HepG2 (cell line): ENCODE data around the gene NME2. TPM values are rescaled to one million over a fixed set of nuclear protein-coding genes. Genes with fewer than 3 reads are reported as not detected.

Experiments
- E2F5 ChIP-seq: sonication (generic); formaldehyde crosslinking; conservative IDR thresholded peaks from 2 replicates; pipeline ENCODE4 v1.4.0; 2020; ENCODE audit warnings: missing genetic modification reagents
- EEA1 ChIP-seq: sonication (generic); formaldehyde crosslinking; IDR thresholded peaks from 2 replicates; pipeline ENCODE4 v1.5.1; 2020; ENCODE audit warnings: mild to moderate bottlenecking, missing genetic modification reagents, borderline replicate concordance
- ELF1 ChIP-seq: sonication (generic); formaldehyde crosslinking; IDR thresholded peaks from 2 replicates; pipeline ENCODE4 v1.4.0; 2020; ENCODE audit warnings: missing genetic modification reagents
- HIVEP1 ChIP-seq: sonication (generic); formaldehyde crosslinking; IDR thresholded peaks from 2 replicates; pipeline ENCODE4 v1.4.0; 2020; ENCODE audit warnings: mild to moderate bottlenecking, missing genetic modification reagents
- HNRNPLL ChIP-seq: fragments of 200-400 bp; formaldehyde crosslinking; IDR thresholded peaks from 2 replicates; pipeline ENCODE4 v1.6.1; 2017; ENCODE audit warnings: mild to moderate bottlenecking, low read depth, low read length; ENCODE audit not compliant: poor library complexity, severe bottlenecking
- ISX ChIP-seq: sonication (generic); formaldehyde crosslinking; conservative IDR thresholded peaks from 2 replicates; pipeline ENCODE4 v1.5.0; 2020; ENCODE audit warnings: missing genetic modification reagents
- MAFG ChIP-seq: sonication (generic); formaldehyde crosslinking; IDR thresholded peaks from 2 replicates; pipeline ENCODE4 v1.5.1; 2020; ENCODE audit warnings: mild to moderate bottlenecking, missing genetic modification reagents
- RXRA ChIP-seq: sonication (generic); formaldehyde crosslinking; IDR thresholded peaks from 2 replicates; pipeline ENCODE4 v1.5.1; 2020; ENCODE audit warnings: missing genetic modification reagents
- SP4 ChIP-seq: sonication (generic); formaldehyde crosslinking; IDR thresholded peaks from 2 replicates; pipeline ENCODE4 v1.8.1; 2023; ENCODE audit warnings: mild to moderate bottlenecking, missing genetic modification reagents
- SRSF9 ChIP-seq: fragments of 200-400 bp; formaldehyde crosslinking; IDR thresholded peaks from 2 replicates; pipeline ENCODE4 v1.6.1; 2018; ENCODE audit warnings: borderline replicate concordance, mild to moderate bottlenecking, low read depth, low read length; ENCODE audit not compliant: insufficient read depth, poor library complexity, severe bottlenecking
- TEAD3 ChIP-seq: optimal IDR thresholded peaks from 2 replicates; pipeline ENCODE3; 2016; ENCODE audit warnings: borderline replicate concordance
- ZFP82 ChIP-seq: sonication (generic); formaldehyde crosslinking; IDR thresholded peaks from 2 replicates; pipeline ENCODE4 v1.5.1; 2020; ENCODE audit warnings: mild to moderate bottlenecking, missing genetic modification reagents, borderline replicate concordance
- ZKSCAN8 ChIP-seq: IDR thresholded peaks from 2 replicates; pipeline ENCODE4 v1.6.1; 2016; ENCODE audit warnings: borderline replicate concordance, missing genetic modification reagents, missing compliant biosample characterization
- ZNF160 ChIP-seq: sonication (generic); formaldehyde crosslinking; IDR thresholded peaks from 2 replicates; pipeline ENCODE4 v1.8.0; 2022; ENCODE audit warnings: mild to moderate bottlenecking, inconsistent platforms, missing genetic modification reagents
- ZNF33B ChIP-seq: sonication (generic); formaldehyde crosslinking; IDR thresholded peaks from 2 replicates; pipeline ENCODE4 v1.5.1; 2020; ENCODE audit warnings: mild to moderate bottlenecking, missing genetic modification reagents
- ZNF746 ChIP-seq: sonication (generic); formaldehyde crosslinking; IDR thresholded peaks from 2 replicates; pipeline ENCODE4 v1.8.0; 2022; ENCODE audit warnings: mild to moderate bottlenecking, missing genetic modification reagents
- ZNF839 ChIP-seq: sonication (generic); formaldehyde crosslinking; IDR thresholded peaks from 2 replicates; pipeline ENCODE4 v1.4.0; 2020; ENCODE audit warnings: missing genetic modification reagents, mild to moderate bottlenecking, borderline replicate concordance
- ZSCAN30 ChIP-seq: sonication (generic); formaldehyde crosslinking; IDR thresholded peaks from 2 replicates; pipeline ENCODE4 v1.5.0; 2020; ENCODE audit warnings: mild to moderate bottlenecking, missing genetic modification reagents
- polyA plus RNA-seq, 8 experiments: library from polyadenylated mRNA; depleted of rRNA in 3 of 8; stranded (reverse) in 7 of 8; unstranded in 1 of 8; fragments of >200 nt; fragmentation: Illumina TruSeq in 4 of 8; extraction: Trizol in 4 of 8; gene quantifications; 2 replicates each; pipeline versions ENCODE4 v1.2.1 to v1.2.3, GENCODE V29; 2011 to 2016; ENCODE audit warnings: low read depth in 4 of 8, missing spikeins in 1 of 8, mixed read lengths in 1 of 8; ENCODE audit not compliant: insufficient read depth in 1 of 8
- total RNA-seq, 5 experiments: library from RNA; depleted of rRNA; stranded (reverse); fragments of >200 nt; fragmentation: Illumina TruSeq; extraction: Trizol; gene quantifications; 2 replicates each; pipeline ENCODE4 v1.2.3, GENCODE V29; 2016; ENCODE audit warnings: low read depth in 1 of 5
- TF ChIP-seq, protein P1 (sequence below): sonication (generic); formaldehyde crosslinking; IDR thresholded peaks from 2 replicates; pipeline ENCODE4 v1.5.0; 2020; ENCODE audit warnings: mild to moderate bottlenecking, missing genetic modification reagents
- TF ChIP-seq, protein P2 (sequence below): sonication (generic); formaldehyde crosslinking; IDR thresholded peaks from 2 replicates; pipeline ENCODE4 v1.8.0; 2022; ENCODE audit warnings: missing genetic modification reagents, mild to moderate bottlenecking, borderline replicate concordance
- TF ChIP-seq, protein P3 (sequence below): sonication (generic); formaldehyde crosslinking; IDR thresholded peaks from 2 replicates; pipeline ENCODE4 v1.5.0; 2020; ENCODE audit warnings: missing genetic modification reagents
- TF ChIP-seq, protein P4 (sequence below): sonication (generic); formaldehyde crosslinking; IDR thresholded peaks from 2 replicates; pipeline ENCODE4 v1.5.0; 2020; ENCODE audit warnings: missing genetic modification reagents, mild to moderate bottlenecking, borderline replicate concordance

Gene NME2
- total and polyA plus RNA-seq, 2 of the 13 experiments (the other 11 are each of a cell fraction or from before 2014, with no cell fraction given): 790 to 1,213 TPM

DNA sequence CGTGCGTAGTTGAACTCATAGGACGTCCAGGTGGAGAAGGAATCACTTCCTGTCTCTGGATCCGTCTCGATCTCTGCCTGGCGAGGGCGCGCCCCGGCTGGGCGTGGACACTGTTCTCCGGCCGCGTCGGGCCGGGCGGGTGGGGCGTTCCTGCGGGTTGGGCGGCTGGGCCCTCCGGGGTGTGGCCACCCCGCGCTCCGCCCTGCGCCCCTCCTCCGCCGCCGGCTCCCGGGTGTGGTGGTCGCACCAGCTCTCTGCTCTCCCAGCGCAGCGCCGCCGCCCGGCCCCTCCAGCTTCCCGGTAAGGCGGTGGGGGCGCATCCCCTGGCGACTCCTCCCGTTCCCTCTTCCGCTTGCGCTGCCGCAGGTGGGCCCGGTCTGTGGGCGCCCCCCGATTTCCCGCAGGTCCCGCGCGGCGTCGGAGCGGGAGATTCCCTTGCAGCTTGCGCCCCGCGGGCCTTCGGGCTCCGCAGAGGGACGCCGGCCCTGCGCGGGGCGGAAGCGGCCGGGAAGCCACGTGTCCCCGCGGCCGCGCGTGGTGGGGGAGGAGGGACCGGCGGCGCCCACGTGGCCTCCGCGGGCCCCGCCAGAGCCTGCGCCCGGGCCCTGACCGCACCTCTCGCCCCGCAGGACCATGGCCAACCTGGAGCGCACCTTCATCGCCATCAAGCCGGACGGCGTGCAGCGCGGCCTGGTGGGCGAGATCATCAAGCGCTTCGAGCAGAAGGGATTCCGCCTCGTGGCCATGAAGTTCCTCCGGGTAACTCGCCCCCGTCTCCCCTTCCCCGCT lies at the start of gene NME2 (continued):
- TF ChIP-seq, protein P1, sequence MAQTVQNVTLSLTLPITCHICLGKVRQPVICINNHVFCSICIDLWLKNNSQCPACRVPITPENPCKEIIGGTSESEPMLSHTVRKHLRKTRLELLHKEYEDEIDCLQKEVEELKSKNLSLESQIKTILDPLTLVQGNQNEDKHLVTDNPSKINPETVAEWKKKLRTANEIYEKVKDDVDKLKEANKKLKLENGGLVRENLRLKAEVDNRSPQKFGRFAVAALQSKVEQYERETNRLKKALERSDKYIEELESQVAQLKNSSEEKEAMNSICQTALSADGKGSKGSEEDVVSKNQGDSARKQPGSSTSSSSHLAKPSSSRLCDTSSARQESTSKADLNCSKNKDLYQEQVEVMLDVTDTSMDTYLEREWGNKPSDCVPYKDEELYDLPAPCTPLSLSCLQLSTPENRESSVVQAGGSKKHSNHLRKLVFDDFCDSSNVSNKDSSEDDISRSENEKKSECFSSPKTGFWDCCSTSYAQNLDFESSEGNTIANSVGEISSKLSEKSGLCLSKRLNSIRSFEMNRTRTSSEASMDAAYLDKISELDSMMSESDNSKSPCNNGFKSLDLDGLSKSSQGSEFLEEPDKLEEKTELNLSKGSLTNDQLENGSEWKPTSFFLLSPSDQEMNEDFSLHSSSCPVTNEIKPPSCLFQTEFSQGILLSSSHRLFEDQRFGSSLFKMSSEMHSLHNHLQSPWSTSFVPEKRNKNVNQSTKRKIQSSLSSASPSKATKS (CRISPR knock-in tag): no peak
- TF ChIP-seq, protein P2, sequence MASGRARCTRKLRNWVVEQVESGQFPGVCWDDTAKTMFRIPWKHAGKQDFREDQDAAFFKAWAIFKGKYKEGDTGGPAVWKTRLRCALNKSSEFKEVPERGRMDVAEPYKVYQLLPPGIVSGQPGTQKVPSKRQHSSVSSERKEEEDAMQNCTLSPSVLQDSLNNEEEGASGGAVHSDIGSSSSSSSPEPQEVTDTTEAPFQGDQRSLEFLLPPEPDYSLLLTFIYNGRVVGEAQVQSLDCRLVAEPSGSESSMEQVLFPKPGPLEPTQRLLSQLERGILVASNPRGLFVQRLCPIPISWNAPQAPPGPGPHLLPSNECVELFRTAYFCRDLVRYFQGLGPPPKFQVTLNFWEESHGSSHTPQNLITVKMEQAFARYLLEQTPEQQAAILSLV (CRISPR knock-in tag): peak; percentile 52; the same call in 1 of the 2 replicates
- TF ChIP-seq HIVEP1 (CRISPR knock-in tag): peak; percentile 46; the same call in 1 of the 2 replicates
- TF ChIP-seq MAFG (CRISPR knock-in tag): no peak
- peak; percentile 94 for TF ChIP-seq HNRNPLL
- TF ChIP-seq EEA1: peak; percentile 83; the same call in 1 of the 2 replicates
- no peak for TF ChIP-seq ISX (CRISPR knock-in tag)
- peak; percentile 17; the same call in 1 of the 2 replicates for TF ChIP-seq ZFP82
- no peak for TF ChIP-seq TEAD3 (CRISPR knock-in tag)
- TF ChIP-seq ZNF839 (CRISPR knock-in tag): peak; percentile 22; the same call in 1 of the 2 replicates
- TF ChIP-seq, protein P3, sequence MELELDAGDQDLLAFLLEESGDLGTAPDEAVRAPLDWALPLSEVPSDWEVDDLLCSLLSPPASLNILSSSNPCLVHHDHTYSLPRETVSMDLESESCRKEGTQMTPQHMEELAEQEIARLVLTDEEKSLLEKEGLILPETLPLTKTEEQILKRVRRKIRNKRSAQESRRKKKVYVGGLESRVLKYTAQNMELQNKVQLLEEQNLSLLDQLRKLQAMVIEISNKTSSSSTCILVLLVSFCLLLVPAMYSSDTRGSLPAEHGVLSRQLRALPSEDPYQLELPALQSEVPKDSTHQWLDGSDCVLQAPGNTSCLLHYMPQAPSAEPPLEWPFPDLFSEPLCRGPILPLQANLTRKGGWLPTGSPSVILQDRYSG (CRISPR knock-in tag): peak; percentile 50; the same call in 1 of the 2 replicates
- TF ChIP-seq SRSF9: no peak
- peak; percentile 67 for TF ChIP-seq ELF1
- peak; percentile 73; the same call in 1 of the 2 replicates for TF ChIP-seq ZNF160 (CRISPR knock-in tag)
- peak; percentile 75; the same call in 1 of the 2 replicates for TF ChIP-seq ZNF33B (CRISPR knock-in tag)
- TF ChIP-seq ZSCAN30: no peak
- no peak for TF ChIP-seq ZNF746 (CRISPR knock-in tag)
- TF ChIP-seq, protein P4, sequence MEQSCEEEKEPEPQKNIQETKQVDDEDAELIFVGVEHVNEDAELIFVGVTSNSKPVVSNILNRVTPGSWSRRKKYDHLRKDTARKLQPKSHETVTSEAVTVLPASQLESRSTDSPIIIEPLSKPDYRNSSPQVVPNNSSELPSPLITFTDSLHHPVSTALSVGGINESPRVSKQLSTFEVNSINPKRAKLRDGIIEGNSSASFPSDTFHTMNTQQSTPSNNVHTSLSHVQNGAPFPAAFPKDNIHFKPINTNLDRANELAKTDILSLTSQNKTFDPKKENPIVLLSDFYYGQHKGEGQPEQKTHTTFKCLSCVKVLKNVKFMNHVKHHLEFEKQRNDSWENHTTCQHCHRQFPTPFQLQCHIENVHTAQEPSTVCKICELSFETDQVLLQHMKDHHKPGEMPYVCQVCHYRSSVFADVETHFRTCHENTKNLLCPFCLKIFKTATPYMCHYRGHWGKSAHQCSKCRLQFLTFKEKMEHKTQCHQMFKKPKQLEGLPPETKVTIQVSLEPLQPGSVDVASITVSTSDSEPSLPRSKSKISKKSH (CRISPR knock-in tag): no peak
- TF ChIP-seq ZKSCAN8 (CRISPR knock-in tag): 0 out of 2 replicates have a peak, but pooled peaks have one; percentile 45
- TF ChIP-seq RXRA (CRISPR knock-in tag): peak; percentile 48; the same call in 1 of the 2 replicates
- peak; percentile 71 for TF ChIP-seq SP4 (CRISPR knock-in tag)
- TF ChIP-seq E2F5 (CRISPR knock-in tag): 0 out of 2 replicates have a peak, but pooled peaks have one; percentile 35
